Esophagus squamous epithelium (tissue), 5 donors: ENCODE measurements around the gene PAGE2B. TPM values are rescaled to one million over a fixed set of nuclear protein-coding genes. Genes with fewer than 3 reads are reported as not detected.
"Not testable (repeated sequence)": the region's sequence is repeated elsewhere in the genome, so short reads cannot be mapped to it uniquely, and the experiment has no call there.

Experiments
- DNase-seq: peaks from one replicate; lab custom pipeline; 2025; lab: John Stamatoyannopoulos, UW
- H3K27ac ChIP-seq, 4 donors: fragments of 200-600 bp; sonication (generic); one replicate each; pipeline ENCODE4 v1.5.1; 2016 to 2019; ENCODE audit warnings: mild to moderate bottlenecking in 1 of 4
- H3K27me3 ChIP-seq, 4 donors: fragments of 200-600 bp; sonication (generic); 1 replicate in 3 of 4; 2 replicates in 1 of 4; pipeline versions ENCODE4 v1.5.1 to v1.6.0; 2017 to 2021; ENCODE audit warnings: antibody characterized with exemption in 1 of 4
- H3K36me3 ChIP-seq, 3 donors: fragments of 200-600 bp; sonication (generic); one replicate each; pipeline ENCODE4 v1.5.1; 2016 to 2019
- H3K4me1 ChIP-seq, 3 donors: fragments of 200-600 bp; sonication (generic); one replicate each; pipeline ENCODE4 v1.5.1; 2017 to 2019
- H3K4me3 ChIP-seq, 4 donors: fragments of 200-600 bp; sonication (generic); 1 replicate in 3 of 4; 2 replicates in 1 of 4; pipeline ENCODE4 v1.5.1; 2016 to 2019; ENCODE audit warnings: mild to moderate bottlenecking in 2 of 4, moderate library complexity in 1 of 4
- H3K9me3 ChIP-seq, 3 donors: fragments of 200-600 bp; sonication (generic); one replicate each; pipeline ENCODE4 v1.5.1; 2016 to 2019
- CTCF ChIP-seq, 6 experiments: fragments of 450-650 bp in 4 of 6; fragments of 200-600 bp in 2 of 6; sonication (generic) in 2 of 6; IDR thresholded peaks; one replicate each; pipeline ENCODE4 v1.5.1; 2016 to 2019; ENCODE audit warnings: antibody characterized with exemption in 6 of 6, mild to moderate bottlenecking in 4 of 6, moderate library complexity in 4 of 6
- POLR2A ChIP-seq, 4 donors: fragments of 450-650 bp; IDR thresholded peaks; one replicate each; pipeline ENCODE4 v1.6.1; 2017; ENCODE audit warnings: antibody characterized with exemption in 4 of 4, mild to moderate bottlenecking in 4 of 4, moderate library complexity in 3 of 4
- WGBS, 2 donors: methylation state at CpG; one replicate each; pipeline ENCODE4 v1.1.5; 2018; 5-methylcytosine and 5-hydroxymethylcytosine counted together
- intact Hi-C: fragments of 100-400 bp; cut with DNase I; formaldehyde crosslinking; loops from one replicate; pipeline ENCODE4 v1.15.0; 2022
- total RNA-seq, 4 donors: library from RNA; depleted of rRNA; stranded (reverse); fragments of >200 nt; gene quantifications; one replicate each; pipeline ENCODE4 v1.1.0, GENCODE V29; 2016
- donor health status: DM: yes; HTN: yes; CAD: no.

Gene PAGE2B
- total RNA-seq, 4 donors from 2014 or later: not detected

- no peaks in the 10 kb centered on the region for H3K36me3 ChIP-seq
- no peaks in the 10 kb centered on the region for H3K9me3 ChIP-seq
- no peaks in the 10 kb centered on the region for H3K4me1 ChIP-seq
- H3K27me3 ChIP-seq: no peaks in the 10 kb centered on the region
- intact Hi-C loops: no loop called here
- no peak overlapping the region for H3K27ac ChIP-seq
- DNase-seq: no peak
- TF ChIP-seq CTCF (IDR thresholded peaks at IDR 0.05) (no peak), POLR2A (IDR thresholded peaks at IDR 0.05) (no peak)
- 57 to 70% methylated on average over 2 of the region's 2 CpGs for WGBS, 2 donors
- no peak overlapping the region for H3K4me3 ChIP-seq
These were observed 45.5 kb upstream of the PAGE2B start for GRCh38 chrX:55029291-55029690.

GRCh38 chrX:55030271-55031205 is 44.3 kb upstream of the PAGE2B start, which contains the start of gene ALAS2:
Gene ALAS2, minus strand, starts transcription at chrX:55030977. Its CDS starts 4,977 bp downstream, at chrX:55026000.
- H3K4me3 ChIP-seq: no peak within 1 kb of the TSS
- DNase-seq: no peak
- H3K36me3 ChIP-seq: no peaks in the 10 kb centered on the region
- no peaks in the 10 kb centered on the region for H3K4me1 ChIP-seq
- H3K27ac ChIP-seq: no peak within 1 kb of the TSS
- no peaks in the 10 kb centered on the region for H3K9me3 ChIP-seq
- no peaks in the 10 kb centered on the region for H3K27me3 ChIP-seq
- intact Hi-C loops: no loop called here
- TF ChIP-seq CTCF (IDR thresholded peaks at IDR 0.05) (no peak), POLR2A (IDR thresholded peaks at IDR 0.05) (no peak)
- 67 to 91% methylated on average over 3 to 7 of the region's 7 CpGs for WGBS, 2 donors

DNA sequence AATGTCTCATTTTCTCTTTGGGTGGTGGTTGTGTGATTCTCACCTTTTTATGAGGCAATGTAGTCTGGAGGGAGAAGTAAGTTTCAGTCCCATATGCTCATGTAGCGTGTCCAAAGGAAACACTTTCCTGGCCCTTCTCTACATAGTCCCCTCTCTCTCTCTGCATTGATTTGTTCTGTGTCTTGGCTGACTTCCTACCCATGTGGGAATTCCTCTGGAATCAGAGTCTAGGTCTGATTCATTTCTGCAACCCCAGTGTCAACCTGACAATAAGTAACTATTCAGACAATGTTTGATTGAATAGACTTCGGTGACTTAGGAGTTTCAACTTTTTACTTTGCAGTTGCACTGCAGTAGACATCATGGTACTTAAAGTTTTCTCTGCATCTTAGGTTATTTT is 41.4 kb upstream of the PAGE2B start:
- TF ChIP-seq POLR2A (IDR thresholded peaks at IDR 0.05) (no peak), CTCF (IDR thresholded peaks at IDR 0.05) (no peak)
- intact Hi-C loops: no loop called here
- no peaks in the 10 kb centered on the region for H3K4me1 ChIP-seq
- 70 to 86% methylated on average over 2 of the region's 2 CpGs for WGBS, 2 donors
- H3K27ac ChIP-seq: no peak overlapping the region
- no peak overlapping the region for H3K4me3 ChIP-seq
- no peaks in the 10 kb centered on the region for H3K27me3 ChIP-seq
- no peaks in the 10 kb centered on the region for H3K36me3 ChIP-seq
- H3K9me3 ChIP-seq: no peaks in the 10 kb centered on the region
- no peak for DNase-seq

DNA sequence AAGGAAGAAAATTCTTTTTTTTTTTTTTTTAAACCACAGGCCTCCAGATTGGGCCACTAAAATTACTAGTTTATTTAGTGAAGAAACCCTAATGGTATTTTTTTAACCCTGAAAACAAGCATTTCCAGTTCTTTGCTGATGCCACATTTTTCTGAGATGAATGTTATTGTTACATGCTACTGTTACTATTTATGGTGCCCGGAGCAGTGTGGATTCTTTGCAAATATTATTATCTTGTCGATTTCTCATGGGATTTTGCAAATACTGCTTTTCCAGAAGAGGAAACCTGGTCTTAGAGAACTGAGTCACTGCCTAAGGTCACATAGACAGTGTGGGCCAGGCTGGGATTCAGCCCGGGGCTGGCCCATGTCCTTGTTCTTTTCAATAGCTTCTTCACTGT is 35.4 kb upstream of the PAGE2B start:
- DNase-seq: no peak
- no peak overlapping the region for H3K27ac ChIP-seq
- intact Hi-C loops: no loop called here
- H3K9me3 ChIP-seq: no peaks in the 10 kb centered on the region
- no peak for TF ChIP-seq CTCF (IDR thresholded peaks at IDR 0.05)
- no peak for TF ChIP-seq POLR2A (IDR thresholded peaks at IDR 0.05)
- WGBS, 2 donors: 55 to 69% methylated on average over 3 of the region's 3 CpGs
- H3K4me1 ChIP-seq: no peaks in the 10 kb centered on the region
- H3K36me3 ChIP-seq: no peaks in the 10 kb centered on the region
- H3K27me3 ChIP-seq: no peaks in the 10 kb centered on the region
- H3K4me3 ChIP-seq: no peak overlapping the region

DNA sequence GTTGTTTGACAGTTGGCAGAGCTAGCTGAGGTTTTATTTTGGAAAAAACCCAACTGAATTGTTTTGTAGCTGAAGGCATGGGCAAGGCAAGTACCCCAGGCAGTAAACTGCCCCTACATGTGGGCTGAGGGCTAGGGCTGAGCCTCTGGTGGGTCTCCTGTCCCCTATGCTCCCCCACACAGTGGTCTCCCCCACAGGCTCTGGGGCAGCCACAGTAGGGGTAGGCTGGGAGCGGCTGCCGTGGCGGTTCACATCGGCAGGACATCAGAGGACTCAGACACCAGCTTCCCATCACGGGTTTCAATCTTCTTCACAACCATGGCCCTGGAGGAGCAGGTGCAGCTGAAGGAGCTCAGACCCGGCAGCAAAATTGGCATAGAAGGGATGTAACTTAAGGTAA is 33.3 kb upstream of the PAGE2B start:
- Histone ChIP-seq H3K9me3 (no peaks in the 10 kb centered on the region), H3K4me3 (no peak overlapping the region), H3K27ac (no peak overlapping the region), H3K4me1 (no peaks in the 10 kb centered on the region), H3K27me3 (no peaks in the 10 kb centered on the region), H3K36me3 (no peaks in the 10 kb centered on the region)
- no peak for TF ChIP-seq POLR2A (IDR thresholded peaks at IDR 0.05)
- TF ChIP-seq CTCF (IDR thresholded peaks at IDR 0.05): no peak
- 84 to 92% methylated on average over 2 of the region's 6 CpGs for WGBS, 2 donors
- DNase-seq: no peak
- intact Hi-C loops: no loop called here

- H3K27me3 ChIP-seq, H3K4me1 ChIP-seq, H3K36me3 ChIP-seq, H3K27ac ChIP-seq, H3K9me3 ChIP-seq, DNase-seq, H3K4me3 ChIP-seq: not testable (repeated sequence)
- WGBS, 2 donors: 78 to 85% methylated on average over 1 to 2 of the region's 2 CpGs
- intact Hi-C loops: loop anchor here (10.0 kb wide), 1 partner anchor 156 kb away; no protein-coding TSS in a partner anchor
These were observed 24.2 kb upstream of the PAGE2B start for GRCh38 chrX:55050599-55050998.
